GM19043 (cell line): ENCODE data around the gene AOPEP.
"Not testable (repeated sequence)": the region's sequence is repeated elsewhere in the genome, so short reads cannot be mapped to it uniquely, and the experiment has no call there.

Experiments
- ATAC-seq: cut with Tn5 transposase; IDR thresholded peaks from one replicate; pipeline ENCODE4 v1.9.1; 2021; ENCODE audit warnings: low read depth; ENCODE audit not compliant: unreplicated experiment

AOPEP gene

GRCh38 chr9:94923326-94924089 is 197.0 kb downstream of the AOPEP start:
- no peak for ATAC-seq

GRCh38 chr9:94925751-94926430 is 199.4 kb downstream of the AOPEP start:
- ATAC-seq, result no peak

- no peak for ATAC-seq
Measured at GRCh38 chr9:94926431-94926800, 199.9 kb downstream of the AOPEP start.

- ATAC-seq, result no peak
Measured at GRCh38 chr9:94927048-94927761, 200.7 kb downstream of the AOPEP start.

GRCh38 chr9:94927762-94928670 is 201.5 kb downstream of the AOPEP start:
- no peak for ATAC-seq

GRCh38 chr9:94928691-94929368 is 202.3 kb downstream of the AOPEP start:
- no peak for ATAC-seq

- no peak for ATAC-seq
Measured at GRCh38 chr9:94929369-94929756, 202.9 kb downstream of the AOPEP start.

- no peak for ATAC-seq
Measured at GRCh38 chr9:94931036-94931633, 204.6 kb downstream of the AOPEP start.

- no peak for ATAC-seq
Measured at GRCh38 chr9:94931740-94932139, 205.2 kb downstream of the AOPEP start.

- no peak for ATAC-seq
Measured at GRCh38 chr9:94932652-94933510, 206.4 kb downstream of the AOPEP start.

- no peak for ATAC-seq
Measured at GRCh38 chr9:94933511-94933828, 207.0 kb downstream of the AOPEP start.

- no peak for ATAC-seq
Measured at GRCh38 chr9:94934816-94935328, 208.4 kb downstream of the AOPEP start.

GRCh38 chr9:94935396-94935795 is 208.9 kb downstream of the AOPEP start:
- ATAC-seq, result no peak

GRCh38 chr9:94936419-94936818 is 209.9 kb downstream of the AOPEP start:
- ATAC-seq, result no peak

- ATAC-seq, result no peak
Measured at GRCh38 chr9:94937214-94937903, 210.9 kb downstream of the AOPEP start.

GRCh38 chr9:94938384-94938783 is 211.9 kb downstream of the AOPEP start:
- ATAC-seq, result no peak

GRCh38 chr9:94940296-94940695 is 213.8 kb downstream of the AOPEP start:
- not testable (repeated sequence) for ATAC-seq
